ENCODE data around the gene PHF8.

PHF8 gene

GRCh38 chrX:54090880-54091279 is 46.6 kb upstream of the PHF8 start:
- H3K79me2 ChIP-seq (ENCODE audit: insufficient read depth, low read length): no peaks in the 10 kb centered on the region
- no peaks in the 10 kb centered on the region for H3K9me2 ChIP-seq (replicated peaks; ENCODE audit: insufficient read depth, low read length)
- H3F3A ChIP-seq (ENCODE audit: insufficient read depth): no peaks in the 10 kb centered on the region
- H3K36me3 ChIP-seq (ENCODE audit: low read length): no peaks in the 10 kb centered on the region
- H3K4me2 ChIP-seq (ENCODE audit: low read depth, low read length, poor library complexity, severe bottlenecking): no peak overlapping the region
- no peak overlapping the region for H3K9ac ChIP-seq (ENCODE audit: low read length)
- no peak for TF ChIP-seq CTCF (IDR thresholded peaks at IDR 0.05; ENCODE audit: insufficient read depth, low read length, poor library complexity, severe bottlenecking)
- TF ChIP-seq EZH2phosphoT487 (conservative IDR thresholded peaks at IDR 0.05; ENCODE audit: low read length): no peak
- no peak overlapping the region for H2AFZ ChIP-seq (ENCODE audit: low read depth, low read length, severe bottlenecking)
- H4K20me1 ChIP-seq (ENCODE audit: low read depth, low read length): no peaks in the 10 kb centered on the region
- H3K27me3 ChIP-seq (ENCODE audit: low read length): no peaks in the 10 kb centered on the region
- H3K4me3 ChIP-seq (ENCODE audit: insufficient read depth, low read length, poor library complexity, severe bottlenecking): no peak overlapping the region
- no peaks in the 10 kb centered on the region for H3K9me3 ChIP-seq (ENCODE audit: insufficient read depth, low read length)
- no peak overlapping the region for H3K27ac ChIP-seq (ENCODE audit: low read depth, low read length)

GRCh38 chrX:54089191-54089590 is 44.9 kb upstream of the PHF8 start:
- H3K9me3 ChIP-seq (ENCODE audit: insufficient read depth, low read length): no peaks in the 10 kb centered on the region

GRCh38 chrX:54087661-54088060 is 43.4 kb upstream of the PHF8 start:
- Histone ChIP-seq H3F3A (ENCODE audit: insufficient read depth) (no peaks in the 10 kb centered on the region), H2AFZ (ENCODE audit: low read depth, low read length, severe bottlenecking) (no peak overlapping the region), H3K79me2 (ENCODE audit: insufficient read depth, low read length) (no peaks in the 10 kb centered on the region), H3K9ac (ENCODE audit: low read length) (no peak overlapping the region), H3K27ac (ENCODE audit: low read depth, low read length) (no peak overlapping the region), H3K4me3 (ENCODE audit: insufficient read depth, low read length, poor library complexity, severe bottlenecking) (no peak overlapping the region), H3K9me3 (ENCODE audit: insufficient read depth, low read length) (no peaks in the 10 kb centered on the region), H3K9me2 (replicated peaks; ENCODE audit: insufficient read depth, low read length) (no peaks in the 10 kb centered on the region), H4K20me1 (ENCODE audit: low read depth, low read length) (no peaks in the 10 kb centered on the region), H3K4me2 (ENCODE audit: low read depth, low read length, poor library complexity, severe bottlenecking) (no peak overlapping the region), H3K36me3 (ENCODE audit: low read length) (no peaks in the 10 kb centered on the region), H3K27me3 (ENCODE audit: low read length) (no peaks in the 10 kb centered on the region)
- no peak for TF ChIP-seq CTCF (IDR thresholded peaks at IDR 0.05; ENCODE audit: insufficient read depth, low read length, poor library complexity, severe bottlenecking)
- no peak for TF ChIP-seq EZH2phosphoT487 (conservative IDR thresholded peaks at IDR 0.05; ENCODE audit: low read length)

More at GRCh38 chrX:54089191-54089590, 44.9 kb upstream of the PHF8 start:
- Histone ChIP-seq H4K20me1 (ENCODE audit: low read depth, low read length) (no peaks in the 10 kb centered on the region), H3F3A (ENCODE audit: insufficient read depth) (no peaks in the 10 kb centered on the region), H3K79me2 (ENCODE audit: insufficient read depth, low read length) (no peaks in the 10 kb centered on the region), H3K4me3 (ENCODE audit: insufficient read depth, low read length, poor library complexity, severe bottlenecking) (no peak overlapping the region), H3K36me3 (ENCODE audit: low read length) (no peaks in the 10 kb centered on the region), H3K9me2 (replicated peaks; ENCODE audit: insufficient read depth, low read length) (no peaks in the 10 kb centered on the region), H3K27ac (ENCODE audit: low read depth, low read length) (no peak overlapping the region), H3K27me3 (ENCODE audit: low read length) (no peaks in the 10 kb centered on the region), H3K9ac (ENCODE audit: low read length) (no peak overlapping the region), H3K4me2 (ENCODE audit: low read depth, low read length, poor library complexity, severe bottlenecking) (no peak overlapping the region), H2AFZ (ENCODE audit: low read depth, low read length, severe bottlenecking) (no peak overlapping the region)
- TF ChIP-seq EZH2phosphoT487 (conservative IDR thresholded peaks at IDR 0.05; ENCODE audit: low read length): no peak
- TF ChIP-seq CTCF (IDR thresholded peaks at IDR 0.05; ENCODE audit: insufficient read depth, low read length, poor library complexity, severe bottlenecking): no peak

Data from SU-DHL-6 (cell line).